Measurements from ENCODE around the gene LY6G5B.
A peak's percentile ranks its signal among the peaks of the same experiment; 100 is the strongest.

The LY6G5B gene

DNA sequence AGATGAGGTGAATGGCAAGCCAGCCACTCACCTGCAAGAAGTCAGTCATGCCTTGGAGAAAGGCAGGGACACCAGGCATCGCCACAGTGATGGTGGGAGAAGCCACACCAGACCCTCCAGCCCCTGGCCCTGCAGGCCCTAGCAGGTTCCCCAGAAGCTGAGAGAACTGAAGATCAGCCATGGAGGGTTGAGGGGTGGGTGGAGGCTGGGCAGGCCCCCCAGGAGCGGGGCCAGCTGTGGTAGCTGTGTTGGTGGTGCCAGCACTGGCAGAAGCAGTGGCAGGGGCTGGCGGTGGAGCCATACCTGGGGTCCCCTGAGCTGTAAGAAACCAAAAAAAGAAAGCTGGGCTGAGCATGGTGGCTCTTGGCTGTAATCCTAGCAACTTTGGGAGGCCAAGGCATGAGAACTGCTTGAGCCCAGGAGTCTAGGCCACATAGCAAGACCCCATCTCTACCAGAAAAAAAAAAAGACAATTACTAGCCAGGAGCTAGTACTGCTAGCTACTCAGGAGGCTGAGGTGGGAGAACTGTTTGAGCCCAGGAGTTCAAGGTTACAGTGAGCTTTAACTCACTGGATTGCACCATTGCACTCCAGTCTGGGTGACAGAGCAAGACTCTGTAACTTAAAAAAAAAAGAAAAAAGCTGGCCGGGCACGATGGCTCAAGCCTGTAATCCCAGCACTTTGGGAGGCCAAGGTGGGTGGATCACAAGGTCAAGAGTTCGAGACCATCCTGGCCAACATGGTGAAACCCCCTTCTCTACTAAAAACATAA, 26.8 kb upstream of the LY6G5B start:
- no peak for DNase-seq

DNA sequence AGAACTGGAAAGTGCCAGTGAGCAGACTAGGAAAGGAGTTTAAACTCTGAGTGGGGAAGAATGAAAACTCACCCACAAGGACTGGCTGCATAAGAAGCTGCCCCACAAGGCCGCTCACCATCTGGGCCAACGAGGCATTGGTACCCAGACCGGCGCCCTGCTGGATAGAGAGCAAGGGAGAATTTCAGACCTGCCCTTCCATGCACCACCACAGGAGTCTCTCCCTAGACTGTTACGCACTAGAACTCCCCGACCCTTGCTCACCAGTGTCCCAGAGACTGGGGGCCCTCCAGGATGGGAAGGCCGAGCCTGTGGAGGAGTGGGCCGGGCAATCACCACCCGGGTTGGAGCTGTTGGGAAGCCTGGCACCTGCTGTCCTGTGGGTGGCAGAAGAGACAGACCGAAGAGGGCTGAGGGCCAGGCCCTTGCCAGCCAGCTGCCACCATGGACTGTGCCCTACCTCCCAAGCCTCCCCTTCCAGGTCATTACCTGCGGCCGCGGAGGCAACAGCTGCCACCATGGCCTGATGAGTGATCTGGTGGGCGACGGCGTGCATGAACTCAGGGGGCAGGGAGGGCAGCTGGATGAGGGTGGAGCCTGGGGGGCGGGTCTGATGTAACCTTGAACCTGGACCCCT, 25.8 kb upstream of the LY6G5B start:
- no peak for DNase-seq

DNA sequence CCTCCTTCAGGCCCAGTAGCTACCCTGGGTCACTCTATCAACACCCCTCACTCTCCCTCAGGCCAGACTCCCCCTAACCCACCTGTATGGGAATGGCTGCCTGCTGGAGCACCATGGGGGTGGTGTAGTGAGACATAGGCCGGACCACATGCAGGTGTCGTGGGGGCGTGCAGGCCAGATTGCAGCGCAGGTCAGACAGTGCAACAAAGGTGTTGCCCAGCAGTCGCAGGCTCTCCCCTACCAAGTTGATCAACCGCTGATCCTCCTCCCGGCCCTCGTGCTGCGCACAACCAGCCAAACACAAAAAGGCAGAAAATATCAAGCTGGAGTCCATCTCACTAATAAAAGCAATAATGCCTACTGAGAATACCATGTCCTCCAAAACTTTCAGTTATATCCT, 24.5 kb upstream of the LY6G5B start:
- DNase-seq = no peak

DNA sequence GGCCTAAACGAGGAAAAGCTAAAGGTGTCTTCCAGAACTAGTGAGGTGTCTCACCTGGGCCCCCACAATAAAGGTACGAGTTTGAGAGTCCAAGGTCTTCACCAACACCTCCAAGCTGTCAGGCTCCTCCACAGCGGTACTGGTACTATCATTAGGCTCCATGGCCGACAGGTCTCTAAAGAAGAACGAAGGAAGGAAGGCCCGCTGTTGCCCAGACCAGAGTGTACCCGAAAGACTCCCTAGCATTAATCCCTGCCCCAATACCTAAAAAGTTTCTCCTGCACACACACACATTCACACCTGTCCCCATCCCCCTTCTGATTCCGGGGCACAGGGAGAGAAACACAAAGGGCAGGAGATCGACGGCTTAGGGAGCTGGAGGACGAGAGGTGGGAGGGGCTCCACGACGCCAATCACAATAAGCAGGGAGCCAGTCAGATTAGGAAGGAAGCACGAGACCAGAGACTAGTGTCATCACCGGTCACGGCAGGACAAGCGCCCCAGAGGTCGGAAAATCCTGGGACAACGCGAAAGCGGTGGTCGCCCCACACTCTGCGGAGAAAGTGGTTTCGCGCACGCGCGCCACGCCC, 18.1 kb upstream of the LY6G5B start:
- DNase-seq = no peak

DNA sequence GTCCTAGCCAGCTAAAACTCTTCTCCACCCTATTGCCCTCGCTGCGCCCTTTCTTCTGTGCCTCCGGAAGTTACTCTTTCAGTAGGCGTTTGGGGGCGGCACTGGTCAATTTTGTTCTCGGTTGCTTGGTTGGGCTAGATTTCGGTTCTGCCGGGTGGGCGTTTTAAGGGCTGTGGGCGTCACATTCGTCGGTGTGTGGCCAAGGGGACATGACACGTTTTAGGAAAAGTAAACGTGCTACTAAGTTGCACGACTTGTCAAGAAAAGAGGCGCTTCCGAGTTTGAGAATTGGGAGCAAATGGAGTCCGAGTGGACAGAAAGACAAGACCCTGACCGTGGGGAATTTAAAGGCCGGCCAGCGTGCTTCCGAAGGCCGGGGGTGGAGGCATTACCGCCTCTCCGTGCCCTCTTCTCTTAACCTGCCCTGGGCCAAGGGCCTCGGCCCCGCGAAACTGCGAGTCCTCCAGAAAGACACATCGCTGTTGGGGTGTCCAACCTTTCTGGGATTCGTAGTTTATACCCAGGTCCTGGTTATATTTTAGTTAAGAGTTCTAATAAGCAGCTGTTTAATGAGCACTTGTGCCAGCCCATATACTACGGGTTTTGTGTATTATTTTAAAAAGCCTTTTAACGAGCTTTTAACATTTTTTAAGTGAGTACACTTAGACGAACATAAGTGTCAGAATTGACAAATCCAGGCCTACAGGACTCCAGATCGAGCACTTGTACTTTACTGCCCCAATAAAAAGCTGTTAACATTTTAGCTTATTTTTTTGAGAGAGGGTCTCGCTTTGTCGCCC, 16.7 kb upstream of the LY6G5B start:
- peak; percentile 94 for DNase-seq

DNA sequence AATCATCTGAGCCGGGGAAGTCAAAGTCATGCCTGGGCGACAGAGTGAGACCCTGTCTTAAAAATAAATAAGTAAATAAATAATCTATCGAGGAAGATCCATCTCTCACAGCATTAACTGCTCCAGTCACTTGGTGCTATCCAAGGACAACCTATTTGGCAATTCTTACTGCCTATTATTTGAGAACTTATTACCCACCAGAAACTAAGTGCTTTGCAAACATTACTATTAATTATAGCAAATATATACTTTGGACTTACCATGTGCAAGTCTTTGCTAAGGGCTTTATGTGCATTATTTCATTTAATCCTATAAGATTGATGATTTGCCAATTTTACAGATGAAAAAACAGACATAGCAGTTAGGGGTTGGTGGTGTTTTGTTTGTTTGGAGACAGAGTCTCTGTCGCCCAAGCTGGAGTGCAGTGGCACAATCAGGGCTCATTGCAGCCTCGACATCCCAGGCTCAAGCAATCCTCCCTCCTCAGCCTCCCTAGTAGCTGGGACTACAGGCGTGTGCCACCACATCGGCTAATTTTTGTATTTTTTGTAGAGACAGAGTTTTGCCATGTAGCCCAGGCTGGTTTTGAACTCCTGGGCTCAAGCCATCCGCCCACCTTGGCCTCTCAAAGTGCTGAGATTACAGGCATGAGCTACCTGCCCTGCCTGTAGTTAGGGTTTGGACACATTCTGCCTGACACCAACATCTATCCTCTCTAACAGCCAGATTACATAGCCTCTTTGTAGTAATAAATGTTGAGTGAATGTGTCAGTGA, 15.0 kb upstream of the LY6G5B start:
- no peak for DNase-seq

DNA sequence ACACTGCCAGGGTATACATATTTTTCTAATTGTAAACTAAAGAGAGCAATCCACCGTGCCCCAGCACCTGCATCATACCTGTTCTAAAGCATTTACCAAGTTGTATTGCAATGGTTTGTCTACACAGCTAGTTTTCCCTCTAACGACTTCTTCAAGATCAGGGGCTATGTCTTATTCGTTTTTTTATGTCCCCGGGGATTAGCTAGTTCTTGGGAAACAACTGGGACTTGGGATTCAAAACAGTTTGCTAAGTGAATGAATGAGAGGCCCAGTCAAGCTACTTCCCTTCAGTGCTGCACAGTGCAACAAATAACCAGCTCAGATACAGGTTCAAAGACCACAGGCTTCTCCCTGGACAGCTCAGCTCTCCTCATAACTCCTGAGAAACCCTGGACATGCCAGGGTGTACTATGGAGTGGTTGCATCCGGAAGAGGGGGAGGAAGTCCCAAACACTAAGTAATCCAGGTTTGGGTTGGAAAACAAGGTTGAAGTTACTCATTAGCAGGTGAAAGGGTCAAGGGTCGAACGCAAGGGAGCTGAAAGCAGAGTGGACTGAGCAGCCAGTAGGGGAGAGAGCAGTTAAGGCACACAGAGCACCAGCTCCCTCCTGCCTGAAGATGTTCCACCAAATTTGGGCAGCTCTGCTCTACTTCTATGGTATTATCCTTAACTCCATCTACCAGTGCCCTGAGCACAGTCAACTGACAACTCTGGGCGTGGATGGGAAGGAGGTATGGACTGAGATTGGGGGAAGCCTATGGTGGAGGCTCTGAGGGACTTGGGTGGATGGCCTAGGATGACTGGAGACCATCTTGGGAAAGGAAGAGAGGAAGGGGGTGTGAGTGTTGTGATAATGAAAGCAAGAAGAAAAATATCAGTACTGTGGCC, 14.2 kb upstream of the LY6G5B start, which contains the start of gene APOM:
TSS of gene APOM (plus strand) at position 546 of the 889 bp plus-strand sequence. CDS start at position 619, 73 bp downstream.
- no peak for DNase-seq

DNA sequence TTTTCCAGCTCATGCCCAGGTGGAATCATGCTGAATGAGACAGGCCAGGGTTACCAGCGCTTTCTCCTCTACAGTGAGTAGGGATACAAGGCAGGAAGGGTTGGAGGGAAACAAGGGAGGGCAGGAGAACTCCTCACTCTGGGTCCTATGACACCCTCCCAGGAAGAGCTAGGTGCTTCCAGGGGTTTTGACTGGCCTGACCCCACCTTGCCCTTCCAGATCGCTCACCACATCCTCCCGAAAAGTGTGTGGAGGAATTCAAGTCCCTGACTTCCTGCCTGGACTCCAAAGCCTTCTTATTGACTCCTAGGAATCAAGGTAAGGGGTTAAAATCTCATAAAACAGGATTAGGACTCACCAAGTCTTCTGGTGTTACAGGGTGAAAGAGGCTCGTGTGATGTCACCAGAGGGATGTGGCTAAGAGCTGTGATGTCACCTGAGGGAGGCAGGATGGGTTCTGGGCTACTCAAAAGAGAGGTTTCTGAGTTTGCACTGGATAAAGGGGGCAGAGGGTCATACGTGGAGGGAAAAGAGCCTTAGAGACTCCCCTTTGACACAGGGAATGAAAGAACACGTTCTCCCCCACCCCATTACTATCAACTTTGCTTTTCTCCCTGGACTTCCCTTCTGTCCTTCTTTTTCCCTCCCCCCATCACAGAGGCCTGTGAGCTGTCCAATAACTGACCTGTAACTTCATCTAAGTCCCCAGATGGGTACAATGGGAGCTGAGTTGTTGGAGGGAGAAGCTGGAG, 12.2 kb upstream of the LY6G5B start:
- DNase-seq = no peak

DNA sequence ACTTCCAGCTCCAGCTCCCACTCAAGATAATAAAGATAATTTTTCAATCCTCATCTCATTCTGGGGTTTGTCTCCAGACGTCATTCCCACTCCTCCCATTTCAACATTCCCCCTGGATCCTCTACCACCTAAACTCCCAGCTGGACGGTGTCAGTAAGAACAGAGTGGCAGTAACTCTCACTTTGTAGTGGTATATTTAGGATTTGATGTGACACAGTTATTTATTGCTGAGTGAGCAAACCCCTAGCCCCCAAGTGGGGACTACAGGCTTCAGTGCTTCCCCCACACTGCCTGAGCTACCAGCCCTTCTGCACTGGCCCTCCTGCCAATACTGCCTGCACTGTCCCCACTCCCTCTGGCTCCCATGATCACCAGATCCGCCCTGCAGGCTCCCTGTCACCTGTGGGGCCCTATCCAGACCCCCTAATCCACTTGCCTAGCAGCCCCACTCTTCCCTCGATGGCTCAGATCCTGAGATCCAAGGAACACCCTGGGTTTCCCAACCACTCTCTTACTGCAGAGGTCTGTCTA, 11.6 kb upstream of the LY6G5B start:
- no peak for DNase-seq

DNA sequence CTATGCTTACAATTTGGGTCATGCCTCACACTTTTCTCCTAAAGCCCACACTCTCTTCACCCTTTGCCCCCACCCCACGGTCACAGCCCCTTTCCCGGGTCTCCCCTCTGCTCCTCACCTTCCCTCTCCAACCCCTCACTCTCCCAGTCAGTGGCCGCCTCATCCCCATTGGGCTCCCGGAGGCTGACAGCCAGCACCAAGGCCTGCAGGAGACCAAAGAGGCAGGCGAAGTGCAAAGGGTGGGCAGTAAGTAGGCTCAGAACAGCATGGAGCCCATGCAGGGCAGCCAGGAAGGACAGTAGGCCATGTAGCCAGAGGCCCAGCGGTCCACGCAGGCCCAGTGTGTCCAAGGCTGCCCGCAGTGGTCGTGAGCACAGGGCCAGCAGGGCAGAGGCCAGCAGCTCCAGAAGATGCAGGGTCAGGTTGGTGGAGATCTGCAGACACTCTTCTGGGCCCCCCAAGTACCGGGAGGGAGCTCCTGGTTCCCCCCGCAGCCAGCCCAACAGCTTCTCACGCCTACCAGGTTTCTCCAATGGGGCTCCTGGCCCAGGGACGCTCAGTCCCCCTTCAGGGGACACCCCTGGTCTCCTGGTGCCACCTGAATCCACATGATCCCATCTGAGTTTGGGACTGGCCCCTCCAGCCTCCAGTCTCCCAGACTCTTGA, 10.7 kb upstream of the LY6G5B start:
- no peak for DNase-seq

DNA sequence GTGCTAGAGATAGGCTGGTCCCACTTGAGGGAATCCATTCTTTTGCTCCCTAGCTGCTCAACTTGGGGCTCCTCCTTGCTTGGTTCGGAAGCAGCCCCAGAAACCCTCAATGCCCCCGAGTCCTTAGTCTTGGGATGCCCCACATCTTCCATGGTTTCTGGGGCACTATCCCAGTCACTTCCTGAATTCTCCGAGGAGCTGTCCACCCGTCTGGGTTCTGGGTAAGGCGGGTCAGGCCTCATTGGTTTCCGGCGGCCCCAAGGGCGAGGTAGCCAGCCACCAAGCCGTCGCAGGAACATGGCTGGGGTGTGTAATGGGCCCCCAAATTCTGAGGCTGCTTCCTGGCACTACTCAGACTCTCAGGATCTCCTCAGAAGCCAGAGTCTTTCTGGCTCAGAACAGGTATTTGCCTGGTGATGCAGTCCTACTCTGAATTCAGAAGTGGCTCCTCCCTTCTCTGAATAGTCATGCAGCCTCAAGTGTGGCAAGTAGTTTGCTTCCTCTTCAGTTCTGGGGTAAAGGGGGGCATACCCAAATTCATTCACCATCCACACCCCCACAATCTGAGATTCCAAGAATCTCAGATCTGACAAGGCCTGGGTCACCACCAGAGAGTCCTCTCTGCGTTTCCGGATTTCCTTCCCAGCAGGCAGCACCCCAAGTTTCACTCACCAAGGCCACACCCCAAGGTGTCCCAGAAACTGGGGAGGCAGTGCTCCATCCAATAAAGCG, 10.0 kb upstream of the LY6G5B start:
- DNase-seq = peak; percentile 74

DNA sequence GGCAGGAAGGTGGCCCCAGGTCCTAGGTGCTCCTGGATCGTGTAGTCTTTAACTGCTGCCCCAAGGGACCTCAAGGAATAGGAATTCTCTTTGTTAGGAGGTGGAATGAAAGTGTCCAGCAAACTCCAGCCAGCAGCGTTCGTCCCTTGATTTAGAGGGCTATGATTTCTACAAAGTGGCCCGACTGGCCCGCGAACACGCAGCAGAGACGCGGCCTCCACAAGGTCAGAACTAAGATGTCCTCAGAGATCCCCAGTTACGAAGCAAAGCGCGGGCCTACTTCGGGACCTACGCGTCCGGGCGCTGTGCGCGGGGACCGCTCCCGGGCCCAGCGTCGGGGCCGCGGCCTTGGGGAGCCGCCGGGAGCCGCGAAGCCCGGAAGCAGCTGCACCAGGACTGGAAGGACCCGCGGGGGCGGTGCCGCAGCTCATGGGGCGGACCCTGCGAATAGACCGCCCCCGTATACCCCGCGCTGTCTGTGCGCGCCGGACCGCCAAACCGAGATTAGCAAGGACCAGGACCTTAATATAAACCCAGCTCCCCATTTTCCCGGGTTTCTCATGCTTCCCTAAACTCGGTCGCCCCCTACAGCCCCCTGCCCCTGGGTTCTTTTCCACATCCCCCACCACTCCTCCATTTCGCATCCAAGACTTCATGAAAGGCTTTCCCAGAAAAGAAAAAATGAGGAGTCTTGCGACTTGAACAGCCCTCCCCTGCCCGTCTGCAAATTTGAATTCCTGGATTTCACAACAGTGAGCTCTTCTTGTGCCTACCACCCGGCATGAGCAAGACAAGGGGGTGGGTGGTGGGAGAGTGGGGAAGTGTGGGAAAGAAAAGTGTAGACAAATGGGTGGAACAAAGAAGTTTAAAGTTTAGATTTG, 9.2 kb upstream of the LY6G5B start, which contains the start of gene C6orf47:
TSS of gene C6orf47 (minus strand) at position 398 of the 881 bp plus-strand sequence. CDS start 831 bp downstream, outside the sequence.
- peak; percentile 91 for DNase-seq

DNA sequence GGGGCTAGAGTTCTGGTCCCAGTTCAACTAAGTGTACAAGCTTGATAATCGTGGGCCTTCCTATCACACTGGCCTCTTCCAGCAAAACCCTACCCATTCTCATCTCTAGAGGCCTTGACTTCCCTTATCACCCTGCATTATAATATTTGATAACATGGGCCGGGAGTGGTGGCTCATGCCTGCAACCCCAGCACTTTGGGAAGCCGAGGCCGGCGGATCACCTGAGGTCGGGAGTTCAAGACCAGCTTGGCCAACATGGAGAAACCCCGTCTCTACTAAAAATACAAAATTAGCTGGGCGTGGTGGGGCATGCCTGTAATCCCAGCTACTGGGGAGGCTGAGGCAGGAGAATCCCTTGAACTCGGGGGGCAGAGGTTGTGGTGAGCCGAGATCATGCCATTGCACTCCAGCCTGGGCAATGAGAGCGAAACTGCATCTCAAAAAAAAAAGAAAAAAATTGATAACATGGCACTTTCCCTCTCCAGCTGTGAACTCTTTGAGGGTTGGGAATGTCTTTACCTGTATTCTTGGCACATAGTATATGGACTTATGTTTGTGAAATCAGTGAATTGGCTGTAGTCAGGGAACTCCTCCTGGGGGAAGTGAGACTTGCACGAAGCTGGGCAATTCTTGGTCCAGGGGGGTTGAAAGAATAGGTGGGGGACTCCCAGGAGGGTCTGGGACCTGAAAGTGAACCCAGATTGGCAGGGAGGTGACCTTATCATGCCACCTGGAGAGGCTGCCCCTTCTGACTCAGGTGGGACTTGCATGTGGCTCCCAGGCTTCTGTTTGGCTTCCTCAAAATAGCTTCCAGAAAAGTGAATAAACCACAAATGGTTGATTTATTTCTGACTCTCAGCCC, 8.3 kb upstream of the LY6G5B start:
- DNase-seq = no peak

DNA sequence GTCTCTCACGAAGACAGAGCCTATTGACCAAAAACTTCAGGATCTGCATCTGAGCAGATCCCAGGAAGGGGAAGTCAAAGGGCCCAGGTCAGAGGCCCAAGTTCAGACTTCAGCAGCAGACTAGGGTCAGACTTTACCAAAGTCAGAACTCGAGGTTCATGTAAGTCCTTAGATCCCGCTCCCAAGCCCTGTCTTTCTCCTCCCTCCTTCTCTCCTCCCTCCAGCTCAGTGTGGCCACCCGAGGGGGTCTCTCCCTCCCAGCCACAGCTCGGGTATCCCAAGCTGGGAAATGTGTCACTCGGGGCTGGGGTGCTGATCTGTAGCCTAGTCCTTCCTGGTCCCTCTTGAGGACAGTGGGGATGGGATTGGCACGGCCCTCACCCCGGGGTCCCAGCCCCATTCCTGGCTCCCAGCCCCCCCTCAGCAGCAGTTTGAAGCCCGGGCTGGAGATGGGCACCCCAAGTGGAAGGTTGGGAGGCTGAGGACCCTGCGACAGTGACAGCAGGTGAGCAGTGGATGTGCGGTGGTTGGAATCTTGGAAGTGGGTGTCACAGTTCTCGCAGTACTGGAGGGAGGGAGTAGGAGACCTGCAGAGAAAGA, 7.6 kb upstream of the LY6G5B start:
- no peak for DNase-seq

DNA sequence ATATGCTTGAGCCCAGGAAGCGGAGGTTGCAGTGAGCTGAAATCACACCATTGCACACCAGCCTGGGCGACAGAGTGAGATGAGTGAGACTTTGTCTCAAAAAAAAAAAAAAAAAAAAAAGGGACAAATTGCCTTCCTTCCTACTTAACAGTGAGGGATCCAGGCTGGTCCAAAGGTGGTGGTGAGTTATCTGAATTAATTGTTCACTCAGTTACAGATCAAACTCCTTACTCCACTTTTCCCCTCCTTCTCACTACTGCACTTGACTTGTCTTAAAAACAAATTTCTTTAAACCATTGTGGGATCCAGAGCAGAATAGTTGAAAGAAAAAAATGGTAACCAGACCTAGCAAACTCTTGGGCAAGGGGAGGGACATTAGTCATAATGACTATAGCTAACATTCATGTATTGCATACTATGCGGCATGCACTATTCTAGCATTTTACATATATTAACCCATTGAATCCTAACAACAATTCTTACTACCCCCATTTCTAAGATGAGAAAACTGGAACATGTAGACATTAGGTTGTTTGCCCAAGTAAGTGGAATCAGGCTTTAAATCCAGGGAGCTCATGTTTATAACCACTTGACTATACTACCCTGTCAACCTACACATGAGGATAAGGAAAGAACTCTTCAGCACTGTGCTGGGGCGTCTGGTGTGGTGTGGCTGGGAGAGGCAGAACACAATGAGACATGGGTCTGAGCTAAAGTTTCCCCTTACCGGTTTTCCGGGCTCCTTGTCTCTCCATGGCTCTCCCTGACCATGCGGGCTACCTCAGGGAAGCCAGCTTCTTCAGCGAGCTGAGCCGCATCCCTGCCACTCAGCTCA, 6.4 kb upstream of the LY6G5B start:
- DNase-seq = no peak
